Vagina (tissue), 2 donors: ENCODE measurements around the gene PROX1.

Experiments
- CTCF ChIP-seq, 3 experiments: fragments of 450-650 bp in 2 of 3; fragments of 200-600 bp in 1 of 3; sonication (generic) in 1 of 3; IDR thresholded peaks; one replicate each; pipeline ENCODE4 v1.5.1; 2017 to 2019; ENCODE audit warnings: antibody characterized with exemption in 3 of 3, mild to moderate bottlenecking in 2 of 3, moderate library complexity in 2 of 3
- POLR2A ChIP-seq, 2 donors: fragments of 450-650 bp; IDR thresholded peaks; one replicate each; pipeline ENCODE4 v1.6.1; 2017; ENCODE audit warnings: antibody characterized with exemption in 2 of 2, mild to moderate bottlenecking in 2 of 2, moderate library complexity in 2 of 2

GRCh38 chr1:213993929-213994328, 6.2 kb downstream of the PROX1 start:
- TF ChIP-seq CTCF (IDR thresholded peaks at IDR 0.05) (no peak), POLR2A (IDR thresholded peaks at IDR 0.05) (no peak)
